ENCODE data around the gene ELMO2. TPM values are rescaled to one million over a fixed set of nuclear protein-coding genes. Genes with fewer than 3 reads are reported as not detected.

The ELMO2 gene
- total and polyA plus RNA-seq, 2 of the 4 experiments (the other 2 are of a cell fraction): 29.2 to 52.7 TPM

DNA sequence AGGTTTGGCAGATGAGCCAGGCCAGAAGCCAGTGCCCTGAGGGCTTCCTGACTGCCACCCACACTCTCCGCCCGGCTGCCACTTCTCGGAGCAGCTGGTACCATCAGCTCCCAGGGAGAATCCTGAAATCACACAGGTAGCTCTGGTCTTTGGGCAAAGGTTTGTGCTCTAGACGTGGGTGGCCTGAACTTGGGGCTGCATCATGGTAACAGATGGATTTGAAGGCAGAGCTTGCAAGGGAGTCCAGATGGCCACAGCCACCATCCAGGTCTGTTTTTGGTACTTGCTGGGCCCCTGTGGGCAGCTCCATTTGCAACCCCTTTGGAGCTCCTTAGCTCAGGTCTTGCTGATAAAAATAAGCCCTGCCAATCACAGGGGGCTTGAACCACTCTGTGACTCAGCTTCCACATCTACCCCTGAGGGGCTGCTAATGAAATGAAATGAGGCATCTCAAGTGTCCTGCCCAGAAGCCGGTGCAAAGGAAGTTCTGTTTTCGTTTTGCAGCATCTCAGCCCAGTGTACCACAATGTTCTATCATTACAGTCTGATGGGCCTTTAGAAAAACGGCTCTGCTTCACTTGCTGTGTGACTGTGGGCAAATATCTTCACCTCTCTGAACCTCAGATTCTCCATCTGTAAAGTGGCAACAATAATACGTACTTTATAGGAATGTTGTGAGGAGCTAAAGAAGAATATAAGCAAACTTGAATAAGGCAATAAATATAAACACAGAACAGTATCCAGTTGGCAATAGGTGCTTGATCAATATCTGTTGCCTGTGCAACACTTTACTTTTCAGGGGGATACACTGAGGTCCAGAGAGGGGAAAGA is 73.0 kb downstream of the ELMO2 start:
- intact Hi-C loops (cut with micrococcal nuclease) (no loop called here), in situ Hi-C loops (cut with MboI; ENCODE audit: low sequenced_read_pairs) (no loop called here), dilution Hi-C loops (cut with HindIII; ENCODE audit: low sequenced_read_pairs, unreplicated experiment) (no loop called here)
- POLR2A ChIA-PET (ENCODE audit: unreplicated experiment): interaction anchor here (0.5 to 0.8 kb wide), 2 partner anchors 30 to 304 kb away, joined by 3 to 13 read pairs; no protein-coding TSS in a partner anchor
- no peak overlapping the region for H2BK120ac ChIP-seq (ENCODE audit: low read depth, low read length)
- no peak overlapping the region for H3K4me2 ChIP-seq (ENCODE audit: low read depth, low read length)
- H3K9me1 ChIP-seq (ENCODE audit: insufficient read depth, low read length): no peaks in the 10 kb centered on the region
- no peak overlapping the region for H3K14ac ChIP-seq (replicated peaks; ENCODE audit: low read depth, low read length)
- no peak overlapping the region for H2AK9ac ChIP-seq (replicated peaks; ENCODE audit: low read depth, low read length, poor library complexity)
- H3K27ac ChIP-seq (ENCODE audit: insufficient read depth, low read length): no peak overlapping the region
- H3K23ac ChIP-seq (ENCODE audit: low read depth, low read length): no peak overlapping the region
- H3K4me3 ChIP-seq (ENCODE audit: insufficient read depth, low read depth, low read length): no peak overlapping the region
- H4K91ac ChIP-seq (ENCODE audit: insufficient read depth, low read depth, low read length): no peak overlapping the region
- H4K8ac ChIP-seq (ENCODE audit: low read depth in 2 of 2, low read length in 2 of 2): no peak overlapping the region
- H4K5ac ChIP-seq (ENCODE audit: low read depth, low read length): no peak overlapping the region
- no peak overlapping the region for H2BK5ac ChIP-seq (ENCODE audit: low read depth, low read length, poor library complexity, severe bottlenecking)
- H3K9ac ChIP-seq (ENCODE audit: low read depth, low read length): no peak overlapping the region
- DNase-seq (no peak), ATAC-seq (ENCODE audit: low read depth) (no peak)
- no peaks in the 10 kb centered on the region for H3K36me3 ChIP-seq (ENCODE audit: control insufficient read depth, insufficient read depth, low read length)
- 80% methylated on average over 2 of the region's 8 CpGs; no CpG with 5 or more reads in 1 of the 2 experiments for WGBS, 2 experiments (ENCODE audit: extremely low coverage in 2 of 2, insufficient read length in 1 of 2)
- H2BK20ac ChIP-seq (ENCODE audit: low read depth, low read length): no peak overlapping the region
- no peaks in the 10 kb centered on the region for H3K9me3 ChIP-seq (ENCODE audit: control insufficient read depth, insufficient read depth, low read length)
- CTCF ChIA-PET: interaction anchor here (0.5 kb wide), 1 partner anchor 272 kb away, joined by 3 read pairs; no protein-coding TSS in a partner anchor
- no peaks in the 10 kb centered on the region for H3K79me1 ChIP-seq (ENCODE audit: low read depth in 1 of 2, low read length in 2 of 2)
- no peak overlapping the region for H2AFZ ChIP-seq (replicated peaks; ENCODE audit: low read length, poor library complexity)
- no peaks in the 10 kb centered on the region for H3K4me1 ChIP-seq (ENCODE audit: control insufficient read depth, insufficient read depth, low read length)
- no peak overlapping the region for H2BK15ac ChIP-seq (ENCODE audit: low read depth, low read length)
- no TSS peak for BruUV-seq (replicated peaks)
- no peak overlapping the region for H3K4ac ChIP-seq (ENCODE audit: low read depth, low read length)
- no peak overlapping the region for H3K18ac ChIP-seq (ENCODE audit: low read depth, low read length)
- H3K56ac ChIP-seq (ENCODE audit: extremely low read depth, insufficient read depth, low read length): no peak overlapping the region
- no peak overlapping the region for H2AK5ac ChIP-seq (ENCODE audit: low read depth, low read length)
- peaks cover 68% of the 10 kb centered on the region for H3K27me3 ChIP-seq (ENCODE audit: control insufficient read depth, insufficient read depth, low read length)
- no peaks in the 10 kb centered on the region for H4K20me1 ChIP-seq (ENCODE audit: insufficient read depth, low read length)
- no peak for TF ChIP-seq SMC3 (IDR thresholded peaks at IDR 0.05; ENCODE audit: low read depth, low read length)
- TF ChIP-seq FOS (IDR thresholded peaks at IDR 0.05; ENCODE audit: low read depth, low read length): no peak
- TF ChIP-seq RFX5 (IDR thresholded peaks at IDR 0.05; ENCODE audit: low read depth, low read length): no peak
- TF ChIP-seq USF2 (IDR thresholded peaks at IDR 0.05; ENCODE audit: low read depth, low read length): no peak
- no peak for TF ChIP-seq CTCF (conservative IDR thresholded peaks at IDR 0.05; ENCODE audit: low read depth, low read length)
- no peak for TF ChIP-seq MAFK (IDR thresholded peaks at IDR 0.05; ENCODE audit: low read depth, low read length)
- no peak for TF ChIP-seq MXI1 (IDR thresholded peaks at IDR 0.05; ENCODE audit: borderline replicate concordance, low read depth, low read length)
- TF ChIP-seq BHLHE40 (IDR thresholded peaks at IDR 0.05; ENCODE audit: low read depth, low read length): no peak
- no peak for TF ChIP-seq POLR2A (IDR thresholded peaks at IDR 0.05; ENCODE audit: low read depth, low read length)
- TF ChIP-seq CHD1 (IDR thresholded peaks at IDR 0.05; ENCODE audit: low read depth, low read length): no peak
- no peak for TF ChIP-seq RAD21 (IDR thresholded peaks at IDR 0.05; ENCODE audit: low read length)
- TF ChIP-seq MAZ (IDR thresholded peaks at IDR 0.05; ENCODE audit: borderline replicate concordance, low read depth, low read length): no peak
- TF ChIP-seq CEBPB (IDR thresholded peaks at IDR 0.05; ENCODE audit: low read depth, low read length): no peak
- TF ChIP-seq, protein P1, sequence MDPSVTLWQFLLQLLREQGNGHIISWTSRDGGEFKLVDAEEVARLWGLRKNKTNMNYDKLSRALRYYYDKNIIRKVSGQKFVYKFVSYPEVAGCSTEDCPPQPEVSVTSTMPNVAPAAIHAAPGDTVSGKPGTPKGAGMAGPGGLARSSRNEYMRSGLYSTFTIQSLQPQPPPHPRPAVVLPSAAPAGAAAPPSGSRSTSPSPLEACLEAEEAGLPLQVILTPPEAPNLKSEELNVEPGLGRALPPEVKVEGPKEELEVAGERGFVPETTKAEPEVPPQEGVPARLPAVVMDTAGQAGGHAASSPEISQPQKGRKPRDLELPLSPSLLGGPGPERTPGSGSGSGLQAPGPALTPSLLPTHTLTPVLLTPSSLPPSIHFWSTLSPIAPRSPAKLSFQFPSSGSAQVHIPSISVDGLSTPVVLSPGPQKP (IDR thresholded peaks at IDR 0.05; ENCODE audit: borderline replicate concordance, low read depth, low read length): no peak
- TF ChIP-seq RCOR1 (IDR thresholded peaks at IDR 0.05; ENCODE audit: insufficient replicate concordance, low read length): no peak
